NT2/D1 (cell line): ENCODE results near the gene LIMK1.

Experiments used
- DNase-seq: peaks from one replicate; pipeline ENCODE4 v3.0.0-alpha.2; 2011; ENCODE audit warnings: low read depth, low spot score
- H3K27me3 ChIP-seq: 2 replicates; pipeline ENCODE4 v1.6.0; 2011; ENCODE audit warnings: mild to moderate bottlenecking; ENCODE audit not compliant: insufficient read length, insufficient read depth
- H3K36me3 ChIP-seq: 2 replicates; pipeline ENCODE4 v1.6.1; 2011; ENCODE audit warnings: mild to moderate bottlenecking, low read length, mixed read lengths; ENCODE audit not compliant: insufficient read depth, insufficient read length
- H3K4me1 ChIP-seq: 2 replicates; pipeline ENCODE4 v1.5.1; 2011; ENCODE audit not compliant: insufficient read depth, insufficient read length
- H3K4me3 ChIP-seq: 2 replicates; pipeline ENCODE4 v1.5.1; 2011; ENCODE audit warnings: low read depth; ENCODE audit not compliant: insufficient read length
- H3K9ac ChIP-seq: 2 replicates; pipeline ENCODE4 v1.6.0; 2011; ENCODE audit warnings: low read depth; ENCODE audit not compliant: insufficient read length
- H3K9me3 ChIP-seq: 2 replicates; pipeline ENCODE4 v1.5.1; 2011; ENCODE audit warnings: mild to moderate bottlenecking, low read length; ENCODE audit not compliant: insufficient read depth
- SUZ12 ChIP-seq: IDR thresholded peaks from 2 replicates; pipeline ENCODE4 v1.6.1; 2011; ENCODE audit not compliant: insufficient read length, insufficient read depth; ENCODE audit errors: extremely low read depth
- YY1 ChIP-seq: IDR thresholded peaks from 2 replicates; pipeline ENCODE4 v1.6.1; 2011; ENCODE audit not compliant: insufficient read length, insufficient read depth
- ZNF274 ChIP-seq: IDR thresholded peaks from 2 replicates; pipeline ENCODE4 v1.6.1; 2011; ENCODE audit warnings: mild to moderate bottlenecking, low read depth, low read length

LIMK1 gene

GRCh38 chr7:74092321-74092963, 8.8 kb downstream of the LIMK1 start:
- TF ChIP-seq YY1 (no peak), SUZ12 (no peak), ZNF274 (no peak)
- Histone ChIP-seq H3K4me1 (peaks cover 17% of the 10 kb centered on the region), H3K27me3 (no peaks in the 10 kb centered on the region), H3K9ac (peak overlapping the region; percentile 6), H3K36me3 (peaks cover 50% of the 10 kb centered on the region), H3K4me3 (no peak overlapping the region), H3K9me3 (peaks cover 10% of the 10 kb centered on the region)
- no peak for DNase-seq

DNA sequence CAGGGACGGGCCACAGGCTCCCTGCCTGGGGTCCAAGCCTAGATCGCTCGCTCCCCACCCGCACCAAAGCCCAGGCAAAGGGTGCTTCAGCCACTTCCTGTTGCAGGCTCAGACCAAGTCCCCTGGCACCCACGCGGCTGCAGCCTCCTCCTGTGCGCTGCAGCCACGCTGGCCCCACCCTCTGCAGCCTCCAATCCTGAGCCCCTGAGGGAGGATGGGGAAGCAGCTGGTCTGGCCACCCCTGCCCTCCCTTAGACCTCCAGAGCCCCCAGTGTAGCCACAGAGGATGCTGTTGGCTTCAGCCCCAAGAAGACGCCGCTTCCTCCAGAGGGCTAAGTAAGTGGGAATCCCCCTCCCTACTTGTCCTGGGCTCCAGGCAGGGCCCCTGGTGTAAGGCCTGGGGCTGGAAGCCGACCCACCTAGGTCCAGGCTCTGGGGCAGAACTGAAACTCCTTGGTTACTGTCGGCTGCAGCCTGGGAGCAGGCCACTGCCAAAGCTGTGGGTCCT, 9.4 kb downstream of the LIMK1 start:
- H3K9me3 ChIP-seq: peaks cover 16% of the 10 kb centered on the region
- no peak overlapping the region for H3K4me3 ChIP-seq
- H3K27me3 ChIP-seq: no peaks in the 10 kb centered on the region
- TF ChIP-seq SUZ12 (no peak), YY1 (no peak), ZNF274 (no peak)
- DNase-seq: no peak
- H3K36me3 ChIP-seq: peaks cover 54% of the 10 kb centered on the region
- peaks cover 17% of the 10 kb centered on the region for H3K4me1 ChIP-seq
- H3K9ac ChIP-seq: peak overlapping the region; percentile 61

DNA sequence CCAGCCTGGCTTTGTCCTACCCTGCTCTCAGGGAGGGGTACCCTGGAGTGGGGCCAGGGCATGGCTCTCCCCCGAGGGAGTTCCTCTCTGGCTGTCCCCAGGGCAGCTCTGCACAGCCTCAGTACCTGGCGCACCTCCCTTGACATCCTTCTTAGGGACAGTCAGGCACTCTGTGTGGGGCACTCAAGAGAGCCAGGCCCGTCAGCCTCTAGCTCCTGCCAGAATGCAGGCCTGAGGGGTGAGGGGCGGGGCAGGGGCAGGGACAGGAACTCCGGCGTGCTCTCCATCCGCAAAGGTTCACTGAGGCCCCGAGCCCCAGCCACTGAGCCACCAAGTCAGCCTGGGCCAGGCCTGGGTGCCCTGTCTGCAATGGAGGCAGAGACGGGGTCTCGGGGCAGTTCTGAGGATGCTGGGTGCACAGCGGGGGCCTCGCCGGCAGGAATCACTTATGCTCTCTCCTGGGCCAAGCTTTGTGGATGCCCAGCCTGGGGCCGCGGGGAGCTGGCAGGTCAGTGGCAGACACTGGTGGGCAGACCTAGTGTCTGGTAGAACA, 10.1 kb downstream of the LIMK1 start:
- no peak for DNase-seq
- Histone ChIP-seq H3K4me1 (peaks cover 17% of the 10 kb centered on the region), H3K4me3 (peak overlapping the region; percentile 21), H3K9ac (peak overlapping the region; percentile 71), H3K36me3 (peaks cover 53% of the 10 kb centered on the region), H3K9me3 (peaks cover 19% of the 10 kb centered on the region), H3K27me3 (no peaks in the 10 kb centered on the region)
- TF ChIP-seq ZNF274 (no peak), SUZ12 (no peak), YY1 (no peak)

DNA sequence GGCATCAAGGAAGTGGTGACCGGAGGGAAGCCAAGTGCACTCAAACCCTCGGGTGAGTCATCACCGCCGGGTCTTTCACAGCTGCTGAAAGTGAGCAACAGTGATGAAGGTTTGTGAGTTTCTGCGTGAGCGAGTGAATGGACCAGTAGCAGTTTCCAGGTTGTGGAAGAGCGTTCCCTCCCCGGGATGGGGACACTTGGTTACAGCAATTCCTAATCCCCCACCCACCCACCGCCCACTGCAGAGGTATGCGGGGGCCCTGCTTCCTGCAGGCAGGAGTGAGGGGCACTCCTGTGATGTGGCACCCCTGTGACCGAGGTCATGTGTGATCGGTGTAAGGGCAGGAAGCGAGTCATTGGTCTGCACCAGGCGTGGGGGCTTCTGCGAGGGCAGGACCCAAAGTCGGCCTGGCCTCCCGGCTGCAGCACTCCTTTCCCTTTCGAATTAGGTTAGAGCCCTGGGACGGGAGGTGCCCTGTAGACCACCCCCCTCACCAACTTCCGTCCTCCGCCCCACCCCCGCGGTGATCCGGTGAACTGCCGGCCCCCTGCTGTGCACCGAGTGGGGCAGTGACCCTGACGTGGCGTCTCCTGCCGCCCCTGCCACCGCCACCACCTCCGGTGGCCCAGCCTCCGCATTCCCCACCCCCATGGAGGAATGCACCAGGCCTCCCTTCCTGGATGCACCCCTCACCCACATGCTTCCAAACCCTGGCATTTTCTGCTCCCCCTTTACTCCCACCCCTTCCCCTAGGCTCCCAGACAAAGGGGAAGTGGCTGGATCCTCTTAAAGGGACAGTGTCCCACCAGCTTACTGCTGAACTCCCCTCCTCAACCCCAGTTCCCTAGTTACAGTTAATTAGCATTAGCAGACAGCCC, 10.9 kb downstream of the LIMK1 start:
- Histone ChIP-seq H3K4me1 (peaks cover 17% of the 10 kb centered on the region), H3K36me3 (peaks cover 52% of the 10 kb centered on the region), H3K27me3 (no peaks in the 10 kb centered on the region), H3K9me3 (peaks cover 19% of the 10 kb centered on the region), H3K9ac (peak overlapping the region; percentile 71), H3K4me3 (peak overlapping the region; percentile 21)
- peak; percentile 85 for DNase-seq
- TF ChIP-seq SUZ12 (no peak), ZNF274 (no peak), YY1 (no peak)

DNA sequence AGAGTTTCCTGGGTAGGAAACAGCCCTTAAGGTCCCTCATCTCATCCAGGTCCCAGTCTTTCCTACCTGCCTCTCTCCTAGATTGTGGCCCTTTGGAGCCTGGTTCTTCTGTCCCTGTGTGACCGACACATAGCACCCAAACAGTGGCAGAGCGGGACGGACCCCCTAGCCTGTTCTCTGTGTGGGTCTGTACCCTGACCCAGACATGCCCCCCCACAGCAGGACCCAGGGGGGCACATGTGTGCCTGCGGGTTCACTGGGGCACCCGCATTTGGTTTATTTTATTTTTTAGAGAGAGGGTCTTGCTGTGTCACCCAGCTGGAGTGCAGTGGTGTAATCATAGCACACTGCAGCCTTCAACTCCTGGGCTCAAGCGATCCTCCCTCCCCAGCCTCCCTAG, 11.5 kb downstream of the LIMK1 start:
- peaks cover 55% of the 10 kb centered on the region for H3K36me3 ChIP-seq
- no peaks in the 10 kb centered on the region for H3K27me3 ChIP-seq
- no peak for TF ChIP-seq YY1
- H3K9ac ChIP-seq: peak overlapping the region; percentile 71
- peaks cover 17% of the 10 kb centered on the region for H3K4me1 ChIP-seq
- H3K4me3 ChIP-seq: no peak overlapping the region
- no peak for DNase-seq
- peaks cover 19% of the 10 kb centered on the region for H3K9me3 ChIP-seq

DNA sequence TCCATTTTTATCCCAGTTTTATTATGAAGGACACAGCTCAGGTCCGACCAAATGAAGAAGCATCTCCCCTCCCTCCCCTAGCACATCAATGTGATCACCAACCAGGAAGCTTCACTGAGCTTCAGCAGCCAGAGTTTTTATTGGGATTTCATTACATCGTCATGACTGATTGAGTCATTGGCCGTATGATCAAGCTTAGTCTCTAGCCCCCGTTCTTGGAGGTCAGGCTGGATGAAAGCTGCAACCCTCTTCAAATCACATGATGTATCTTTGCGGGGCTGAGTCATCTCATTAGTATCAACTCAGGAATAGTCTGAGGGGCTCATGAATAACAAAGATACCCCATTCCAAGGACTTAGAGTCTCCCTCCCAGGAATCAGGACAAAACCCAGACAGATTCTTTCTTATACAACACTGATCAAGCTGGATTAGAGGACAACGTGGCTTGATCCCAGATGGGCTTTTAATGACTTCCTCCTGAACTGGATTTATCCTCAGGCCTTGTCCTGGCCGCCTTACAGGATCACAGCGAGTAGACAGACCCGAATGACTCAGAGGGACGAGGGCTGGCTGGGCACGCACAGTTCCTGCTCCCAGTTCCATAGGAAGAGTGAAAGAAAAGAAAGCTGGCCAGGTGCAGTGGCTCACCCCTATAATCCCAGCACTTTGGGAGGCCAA, 14.5 kb downstream of the LIMK1 start:
- Histone ChIP-seq H3K9ac (no peak overlapping the region), H3K9me3 (peaks cover 19% of the 10 kb centered on the region), H3K36me3 (peaks cover 58% of the 10 kb centered on the region), H3K4me1 (peaks cover 7% of the 10 kb centered on the region), H3K4me3 (no peak overlapping the region), H3K27me3 (no peaks in the 10 kb centered on the region)
- TF ChIP-seq ZNF274 (no peak), YY1 (no peak), SUZ12 (no peak)
- peak; percentile 51 for DNase-seq
